Fibroblast of the aortic adventitia (primary cell): ENCODE measurements around the gene RBM12. TPM values are rescaled to one million over a fixed set of nuclear protein-coding genes. Genes with fewer than 3 reads are reported as not detected.

Experiments
- DNase-seq: peaks from one replicate; pipeline ENCODE4 v3.0.0-alpha.2; 2010; ENCODE audit warnings: low read depth
- H3K4me3 ChIP-seq: 2 replicates; pipeline ENCODE4 v1.5.1; 2011; ENCODE audit warnings: low read depth, mild to moderate bottlenecking, control low read depth, low read length, moderate library complexity
- total RNA-seq: library from RNA; depleted of rRNA; stranded (reverse); fragments of >200 nt; gene quantifications from 2 replicates; pipeline ENCODE4 v1.2.3, GENCODE V29; 2012; ENCODE audit warnings: low replicate concordance
- TF ChIP-seq, protein P1 (sequence below): IDR thresholded peaks from 2 replicates; pipeline ENCODE4 v1.5.1; 2011; ENCODE audit warnings: mild to moderate bottlenecking, low read length, control low read depth, inconsistent platforms; ENCODE audit not compliant: insufficient read depth

RBM12 gene
- total RNA-seq, 1 donor, result 65.4 TPM

- TF ChIP-seq, protein P1, sequence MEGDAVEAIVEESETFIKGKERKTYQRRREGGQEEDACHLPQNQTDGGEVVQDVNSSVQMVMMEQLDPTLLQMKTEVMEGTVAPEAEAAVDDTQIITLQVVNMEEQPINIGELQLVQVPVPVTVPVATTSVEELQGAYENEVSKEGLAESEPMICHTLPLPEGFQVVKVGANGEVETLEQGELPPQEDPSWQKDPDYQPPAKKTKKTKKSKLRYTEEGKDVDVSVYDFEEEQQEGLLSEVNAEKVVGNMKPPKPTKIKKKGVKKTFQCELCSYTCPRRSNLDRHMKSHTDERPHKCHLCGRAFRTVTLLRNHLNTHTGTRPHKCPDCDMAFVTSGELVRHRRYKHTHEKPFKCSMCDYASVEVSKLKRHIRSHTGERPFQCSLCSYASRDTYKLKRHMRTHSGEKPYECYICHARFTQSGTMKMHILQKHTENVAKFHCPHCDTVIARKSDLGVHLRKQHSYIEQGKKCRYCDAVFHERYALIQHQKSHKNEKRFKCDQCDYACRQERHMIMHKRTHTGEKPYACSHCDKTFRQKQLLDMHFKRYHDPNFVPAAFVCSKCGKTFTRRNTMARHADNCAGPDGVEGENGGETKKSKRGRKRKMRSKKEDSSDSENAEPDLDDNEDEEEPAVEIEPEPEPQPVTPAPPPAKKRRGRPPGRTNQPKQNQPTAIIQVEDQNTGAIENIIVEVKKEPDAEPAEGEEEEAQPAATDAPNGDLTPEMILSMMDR, result no peak
Observed at GRCh38 chr20:35660122-35660937, 4.4 kb downstream of the RBM12 start.

DNA sequence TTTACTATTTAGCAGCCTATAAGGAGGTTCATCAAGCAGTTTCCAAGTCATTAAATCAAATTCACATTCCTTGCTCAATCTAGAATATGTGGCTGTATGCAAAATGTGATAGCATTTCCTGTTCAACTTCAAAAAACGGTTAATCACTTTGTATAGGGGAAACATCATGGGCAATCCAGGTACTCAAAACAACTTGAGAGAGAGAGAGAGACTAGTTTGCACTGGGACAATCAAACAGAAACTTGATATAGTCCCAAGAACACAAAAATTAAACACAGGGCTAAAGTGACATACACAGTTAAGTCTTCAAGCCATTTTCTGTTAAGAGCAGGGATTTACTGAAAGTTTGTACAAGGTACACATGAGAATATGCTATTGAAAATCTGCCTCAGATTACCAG is 7.4 kb downstream of the RBM12 start:
- TF ChIP-seq, protein P1, result no peak
- DNase-seq, result no peak
- no peak overlapping the region for H3K4me3 ChIP-seq

More at GRCh38 chr20:35660122-35660937, 4.4 kb downstream of the RBM12 start:
- no peak overlapping the region for H3K4me3 ChIP-seq
- no peak for DNase-seq

DNA sequence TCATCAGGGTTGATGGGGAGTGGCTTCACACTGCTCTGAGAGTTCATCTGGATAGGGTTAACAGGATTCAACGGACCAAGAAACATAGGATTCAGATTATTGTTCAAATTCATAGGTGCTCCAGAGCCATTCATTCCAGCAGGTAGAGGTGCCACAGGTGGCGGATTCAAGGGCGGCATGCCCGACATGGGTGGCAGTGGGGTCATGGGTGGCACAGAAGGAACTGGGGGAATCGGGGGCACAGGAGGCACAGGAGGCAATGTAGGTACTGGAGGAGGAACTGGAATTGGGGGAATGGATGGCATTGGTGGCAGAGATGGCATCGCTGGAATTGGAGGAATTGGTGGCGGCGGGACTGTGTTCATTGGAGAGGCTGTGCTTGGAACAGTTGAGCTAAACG is 10.3 kb downstream of the RBM12 start:
- no peak overlapping the region for H3K4me3 ChIP-seq
- DNase-seq, result no peak
- TF ChIP-seq, protein P1, result no peak

- TF ChIP-seq, protein P1, result no peak
- no peak for DNase-seq
- no peak overlapping the region for H3K4me3 ChIP-seq
Observed at GRCh38 chr20:35653893-35654292, 10.8 kb downstream of the RBM12 start.

DNA sequence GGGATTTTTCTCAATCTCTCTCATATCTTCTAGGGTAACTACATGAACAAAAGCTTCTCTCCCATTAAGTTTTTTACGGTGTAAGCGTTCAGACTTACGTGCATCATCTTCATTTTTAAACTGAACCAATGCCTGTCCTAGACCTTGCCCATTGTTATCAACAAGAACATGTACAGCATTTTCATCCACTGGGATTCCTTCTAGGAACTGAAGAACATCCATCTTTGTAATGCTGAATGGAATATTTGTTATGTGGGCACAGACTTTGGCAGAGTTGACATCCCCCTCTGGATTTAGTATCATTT is 11.3 kb downstream of the RBM12 start:
- TF ChIP-seq, protein P1, result no peak
- no peak overlapping the region for H3K4me3 ChIP-seq
- no peak for DNase-seq

DNA sequence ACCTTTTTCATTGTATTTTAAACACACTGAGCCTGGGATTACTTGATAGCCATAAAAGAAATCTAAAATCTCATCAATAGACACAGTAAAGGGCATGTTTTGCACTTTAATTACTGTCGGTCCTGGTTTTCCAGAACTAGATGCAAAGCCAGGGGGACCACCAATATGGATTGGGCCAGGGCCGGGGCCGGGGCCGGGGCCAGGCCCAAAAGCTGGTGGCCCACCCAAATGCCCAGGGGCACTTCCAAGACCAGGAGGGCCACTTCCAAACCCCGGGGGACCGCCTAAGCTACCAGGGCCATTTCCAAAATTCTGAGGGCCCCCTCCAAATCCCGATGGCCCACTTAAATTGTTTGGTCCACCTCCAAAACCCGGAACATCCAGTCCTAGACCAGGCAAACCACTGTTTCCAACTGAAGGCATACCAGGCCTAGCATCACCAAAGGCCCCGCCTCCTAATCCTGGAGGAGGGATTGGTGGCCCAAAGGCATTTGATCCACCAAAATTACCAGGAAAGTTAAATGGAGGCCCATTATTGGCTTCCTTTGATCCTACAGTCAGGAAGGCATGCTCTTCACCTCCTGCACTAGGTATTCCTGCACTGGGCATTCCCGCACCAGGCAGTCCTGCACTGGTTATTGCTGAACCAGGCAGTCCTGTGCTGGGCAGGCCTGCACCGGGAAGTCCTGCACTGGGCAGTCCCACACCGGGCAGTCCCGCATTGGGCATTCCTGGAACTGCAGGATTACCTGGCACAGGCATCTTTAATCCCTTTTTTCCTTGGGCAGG is 11.9 kb downstream of the RBM12 start:
- TF ChIP-seq, protein P1, result no peak
- no peak overlapping the region for H3K4me3 ChIP-seq
- DNase-seq, result no peak
